ENCODE measurements around the gene KDM5A. TPM values are rescaled to one million over a fixed set of nuclear protein-coding genes. Genes with fewer than 3 reads are reported as not detected.

Gene KDM5A
- polyA plus RNA-seq, 3 donors = 42.0 to 47.1 (median 43.3) TPM

DNA sequence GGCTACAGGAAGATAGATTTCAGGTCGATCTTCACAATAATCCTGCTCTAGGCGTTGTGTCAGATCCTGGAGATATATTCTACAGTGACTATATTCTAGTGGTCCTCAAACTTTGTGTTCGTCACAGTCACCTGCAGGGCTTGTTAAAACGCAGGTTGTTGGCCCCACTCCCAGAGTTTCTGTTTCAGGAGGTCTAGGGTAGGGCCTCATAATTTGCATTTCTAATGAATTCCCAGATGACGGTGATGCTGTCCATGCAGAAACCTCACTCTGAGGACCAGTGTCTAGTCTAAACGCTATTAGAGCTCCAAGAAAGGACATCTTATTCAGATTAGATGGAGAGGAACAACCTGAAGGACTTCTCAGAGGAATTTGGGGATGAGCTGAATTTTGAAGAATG, 113.3 kb downstream of the KDM5A start:
- DNase-seq = no peak

DNA sequence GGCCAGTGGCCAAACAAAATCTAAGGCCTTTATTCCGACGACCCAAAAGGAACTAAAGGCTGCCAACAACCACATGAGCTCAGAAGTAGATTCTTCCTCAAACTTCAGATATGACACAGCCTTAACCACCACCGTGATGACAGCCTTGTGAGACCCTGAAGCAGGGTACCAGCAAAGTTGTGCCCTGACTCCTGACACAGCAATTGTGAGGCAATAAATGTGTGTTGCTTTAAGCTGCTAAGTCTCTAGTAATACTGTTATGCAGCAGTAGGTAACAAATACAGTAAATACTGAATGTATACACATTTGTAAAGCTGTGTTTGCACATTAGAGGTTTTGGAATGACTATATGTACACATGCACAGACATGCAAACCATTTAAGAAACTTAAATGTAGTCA, 115.7 kb downstream of the KDM5A start:
- DNase-seq = no peak

DNA sequence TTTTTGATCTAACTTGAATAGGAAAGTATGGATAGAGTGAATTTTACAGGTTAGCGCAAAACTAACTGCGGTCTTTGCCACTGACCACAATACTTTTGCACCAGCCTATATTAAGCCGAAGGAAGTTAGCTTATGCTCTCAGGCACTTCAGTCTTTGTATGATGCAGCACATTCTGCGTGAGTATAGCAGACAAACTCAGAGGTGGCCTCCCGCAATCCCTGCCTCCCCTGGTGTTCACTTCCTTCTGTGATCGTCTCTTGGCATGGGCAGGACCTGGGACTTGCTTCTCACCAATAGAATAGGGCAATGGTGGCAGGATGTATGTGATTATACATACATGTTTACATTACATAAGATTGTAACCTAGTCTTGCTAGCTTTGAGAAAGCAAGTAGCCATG, 116.2 kb downstream of the KDM5A start:
- no peak for DNase-seq

DNA sequence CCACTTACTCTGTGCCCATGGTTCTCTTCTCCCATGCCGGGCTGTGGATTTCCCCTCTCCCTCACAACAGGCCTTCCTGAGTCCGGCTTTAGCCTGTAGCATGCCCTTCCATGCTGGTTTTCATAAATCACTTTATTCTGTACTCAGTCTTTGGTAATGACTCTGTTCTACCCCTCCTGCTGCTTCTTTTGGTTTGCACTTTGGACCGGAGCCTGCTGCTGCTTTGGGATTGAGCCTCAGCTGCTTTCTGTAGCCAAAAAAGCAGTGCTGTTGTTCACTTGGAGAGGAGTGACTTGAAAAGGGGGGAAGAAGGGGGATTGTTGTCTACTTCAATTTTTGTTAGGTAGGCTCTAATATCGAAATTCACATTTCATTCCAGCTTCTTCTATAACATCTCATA, 118.0 kb downstream of the KDM5A start:
- no peak for DNase-seq

DNA sequence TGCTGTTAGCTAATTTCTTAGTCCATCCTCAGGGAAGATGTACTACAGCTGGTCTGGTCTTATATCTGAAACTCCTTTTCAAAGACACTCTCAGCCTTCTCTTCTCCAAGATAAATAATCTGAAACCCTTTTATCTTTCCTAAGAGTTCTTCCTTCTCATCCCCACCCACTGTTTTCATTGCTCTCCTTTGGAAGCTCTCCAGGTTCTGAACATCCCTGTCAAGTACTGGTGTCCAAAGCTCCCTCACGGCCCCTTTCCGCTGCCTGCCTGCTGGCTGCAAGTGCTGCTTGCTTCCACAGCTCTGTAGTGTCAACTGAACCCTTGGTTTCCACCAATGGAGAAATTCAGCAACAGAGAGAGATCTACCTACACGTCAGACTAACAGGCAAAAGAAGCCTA, 119.9 kb downstream of the KDM5A start:
- DNase-seq = peak; percentile 47

DNA sequence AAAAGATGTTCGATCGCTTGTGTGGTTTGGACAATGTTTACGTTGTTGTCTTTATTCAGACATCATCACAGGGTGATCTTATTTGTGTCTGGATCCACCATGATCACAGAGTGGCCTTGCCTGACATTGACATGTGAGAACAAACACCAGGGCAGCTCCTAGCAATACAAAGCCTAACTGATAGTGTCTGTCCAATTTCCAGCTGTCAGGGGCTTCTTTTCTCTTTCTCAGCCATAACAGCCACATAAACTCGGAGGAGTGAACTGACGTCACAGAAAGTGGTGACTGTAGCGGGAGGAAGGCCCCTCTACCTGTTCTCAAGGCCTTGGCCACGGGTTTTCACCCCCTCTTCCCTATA, 120.7 kb downstream of the KDM5A start:
- DNase-seq = no peak

DNA sequence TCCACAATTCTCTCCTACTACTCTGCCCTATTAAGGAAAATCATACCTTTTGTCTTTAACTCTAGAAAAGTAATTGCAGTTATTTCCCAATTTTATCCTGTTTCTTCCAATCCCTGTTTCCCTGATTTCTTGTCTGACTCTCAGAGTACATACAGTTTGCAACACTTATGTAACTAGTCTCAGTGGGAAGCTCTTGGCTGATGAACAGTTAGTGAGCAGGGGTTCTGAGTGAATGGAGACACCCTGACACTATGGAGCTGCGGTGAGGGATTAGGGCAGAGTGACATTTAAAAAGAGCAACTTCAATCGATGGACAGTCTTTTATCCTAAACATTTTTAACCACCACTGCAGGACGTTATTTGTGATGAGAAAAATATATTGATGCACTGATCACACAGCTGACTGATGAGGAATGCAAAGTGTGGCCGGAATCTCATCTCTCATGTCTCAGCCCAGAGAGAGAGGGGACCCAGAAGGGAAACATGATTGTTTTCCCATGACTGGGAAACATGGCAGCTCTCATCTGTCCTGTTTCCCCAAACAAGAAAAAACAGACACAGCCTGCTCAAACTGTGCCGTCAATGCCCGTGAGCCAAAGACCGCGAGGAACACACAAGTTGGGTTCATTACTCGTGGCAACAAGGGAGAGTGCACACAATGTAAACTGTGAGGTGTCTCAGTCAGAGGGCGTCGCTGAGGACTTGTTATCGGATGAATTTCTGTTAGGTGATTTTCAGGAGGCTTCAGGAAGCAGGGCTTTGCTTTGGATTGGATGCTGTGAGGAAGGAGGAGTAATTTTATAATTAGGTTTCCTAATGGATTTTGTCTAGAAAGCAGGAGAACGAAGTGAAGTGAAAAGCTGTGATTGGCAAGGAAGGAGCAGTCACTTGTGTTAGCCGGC, 121.3 kb downstream of the KDM5A start:
- no peak for DNase-seq

DNA sequence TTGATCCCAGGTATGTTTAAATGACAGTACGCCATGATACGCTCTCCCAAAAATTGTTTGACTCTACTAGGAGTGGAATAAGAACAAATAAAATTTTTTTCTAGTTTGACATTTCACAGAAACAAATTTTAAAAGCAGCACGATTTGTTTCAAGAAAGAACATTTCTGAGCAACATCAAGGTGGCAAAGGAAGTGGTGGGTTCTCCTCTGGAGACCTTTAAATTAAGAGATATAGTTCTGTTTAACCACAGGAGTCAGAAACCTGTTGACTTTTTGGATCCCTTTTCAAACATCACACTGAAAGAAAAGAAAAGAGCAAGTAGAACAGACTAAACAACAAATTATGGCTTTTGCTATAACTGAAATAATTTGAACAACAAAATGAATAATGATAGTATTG, 124.0 kb downstream of the KDM5A start:
- DNase-seq = no peak

DNA sequence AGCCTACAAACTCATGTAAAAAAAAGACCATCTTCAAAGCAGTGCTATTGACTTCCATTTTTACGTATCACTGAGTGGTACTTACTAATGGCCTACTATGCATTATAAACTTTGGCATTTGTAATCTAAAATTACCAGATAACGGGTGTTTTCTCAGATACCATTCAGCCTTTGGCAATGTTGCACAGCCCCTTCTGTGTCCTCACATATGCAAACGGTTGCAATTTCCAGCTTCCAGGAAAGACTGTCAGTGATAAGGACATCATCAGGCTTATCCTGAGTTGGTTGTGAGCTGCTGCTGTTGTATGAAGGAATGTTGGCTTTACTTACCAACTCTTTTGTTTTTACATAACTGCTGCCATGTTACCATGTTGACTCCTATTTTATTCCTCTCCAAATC, 124.9 kb downstream of the KDM5A start:
- DNase-seq = no peak

DNA sequence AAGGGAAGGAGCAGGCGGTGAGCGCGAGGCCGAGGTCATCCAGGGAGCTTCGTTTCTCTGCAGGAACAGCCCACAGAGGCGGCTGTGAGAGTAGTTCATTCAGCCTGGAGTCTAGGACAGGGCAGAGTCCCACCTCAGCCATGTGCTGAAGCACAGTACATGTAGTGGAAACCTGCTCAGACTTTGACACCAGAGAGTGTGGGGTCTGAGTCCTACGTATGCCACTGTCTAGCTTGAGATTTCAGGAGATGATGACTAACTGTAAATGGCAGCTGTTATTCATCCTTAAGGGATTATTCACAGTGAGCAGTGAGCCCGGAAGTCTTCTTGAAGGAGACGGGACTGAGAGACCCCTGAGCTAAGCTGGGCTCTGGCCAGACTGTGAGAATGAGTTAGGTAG, 125.5 kb downstream of the KDM5A start:
- no peak for DNase-seq

DNA sequence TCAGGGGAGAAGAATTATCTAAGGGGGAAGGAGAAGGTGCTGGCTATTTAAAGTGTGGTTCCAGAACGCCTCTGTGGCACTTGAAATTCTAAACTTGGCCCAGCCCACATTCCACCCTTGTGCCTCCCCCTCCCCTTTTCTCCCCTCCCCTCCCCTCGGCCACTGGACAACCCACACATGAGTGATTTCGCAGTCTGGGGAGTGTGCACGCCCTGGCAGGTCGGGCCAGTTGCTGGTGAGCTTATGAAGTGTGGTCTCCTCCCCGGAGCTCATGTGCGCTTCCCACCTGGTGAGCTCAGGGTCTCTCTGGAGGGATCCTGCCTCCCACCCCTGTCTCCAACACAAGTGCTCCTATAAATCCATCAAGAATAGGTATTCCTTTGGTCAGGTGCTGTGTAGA, 126.3 kb downstream of the KDM5A start, which contains the start of gene SLC6A13:
SLC6A13 (minus strand) TSS at position 20 of the 400 bp plus-strand sequence. CDS start 2,784 bp downstream, outside the sequence.
- peak; percentile 84 for DNase-seq

DNA sequence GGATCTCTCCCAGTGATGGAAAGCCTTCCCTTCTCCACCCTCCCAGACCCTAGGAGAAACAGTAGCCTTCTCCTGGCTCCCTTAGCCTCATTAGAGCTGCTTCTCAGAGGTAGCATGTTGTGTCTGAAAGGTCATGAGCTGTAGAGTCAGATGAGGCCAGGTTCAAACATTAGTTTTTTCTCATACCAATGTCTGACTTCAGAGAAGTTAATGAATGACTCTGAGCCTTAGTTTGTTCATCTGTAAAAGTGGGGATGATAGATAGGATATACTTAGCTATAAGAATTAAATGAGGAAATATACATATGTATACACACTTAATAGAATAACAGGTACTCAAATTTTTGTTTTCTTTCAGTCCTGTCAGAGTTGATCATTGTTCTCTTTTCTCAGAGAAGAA, 127.0 kb downstream of the KDM5A start:
- DNase-seq = no peak

DNA sequence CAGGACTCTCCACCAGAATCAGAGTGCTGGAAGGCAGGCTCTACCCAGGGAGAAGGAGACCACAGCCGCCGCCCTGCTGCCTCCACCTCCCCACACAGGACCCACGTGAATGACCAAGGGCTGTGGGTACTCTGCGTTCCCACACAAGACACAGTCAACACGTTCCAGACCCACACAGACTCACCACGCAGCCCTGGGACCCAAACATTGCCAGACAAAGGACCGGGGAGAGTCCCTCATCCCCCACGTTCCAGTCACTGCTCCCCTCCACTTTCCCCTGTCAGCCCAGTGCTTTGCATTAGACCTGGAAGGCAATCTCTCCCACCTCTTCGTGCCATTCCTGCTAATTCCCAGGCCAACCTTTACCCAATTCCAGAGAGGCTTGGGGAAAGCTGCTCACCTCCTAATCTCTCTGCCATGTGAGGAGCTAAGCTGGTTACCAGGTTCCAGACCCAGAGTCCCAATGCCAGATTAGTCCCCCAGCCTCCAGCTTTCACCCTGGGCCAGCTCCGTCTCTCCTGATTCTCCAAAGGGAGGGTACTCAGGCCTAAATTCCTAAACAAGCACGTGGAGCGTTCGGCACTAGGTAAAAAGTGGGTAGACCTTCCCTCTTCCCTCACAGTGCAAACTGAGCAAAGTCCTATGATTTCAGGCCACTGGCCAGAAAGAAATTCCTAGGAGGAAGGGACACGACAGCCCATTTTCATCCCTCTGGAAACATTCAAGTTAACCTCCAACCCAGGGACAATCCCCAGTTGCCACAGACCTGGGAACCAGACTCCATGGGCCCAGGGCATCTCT, 131.4 kb downstream of the KDM5A start:
- DNase-seq = no peak

DNA sequence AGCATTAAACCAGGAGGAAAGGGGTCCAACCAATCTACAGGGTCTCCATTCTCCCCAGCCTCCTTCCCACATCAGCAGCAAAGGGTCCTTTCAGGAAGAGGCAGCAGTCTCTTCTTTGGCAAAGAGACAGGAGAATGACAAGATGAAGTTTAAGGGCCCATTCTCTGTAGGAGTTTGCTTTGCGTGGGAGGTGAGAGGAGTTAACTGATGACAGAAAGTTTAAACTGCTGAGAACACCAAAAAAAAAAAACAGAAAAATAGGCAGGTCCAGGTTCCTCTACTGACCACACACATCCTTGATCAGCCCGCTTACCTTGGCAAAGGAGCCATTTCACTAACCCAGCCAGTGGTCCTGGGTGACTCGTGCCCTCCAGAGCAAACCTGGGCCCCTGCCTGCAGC, 132.2 kb downstream of the KDM5A start:
- DNase-seq = no peak

DNA sequence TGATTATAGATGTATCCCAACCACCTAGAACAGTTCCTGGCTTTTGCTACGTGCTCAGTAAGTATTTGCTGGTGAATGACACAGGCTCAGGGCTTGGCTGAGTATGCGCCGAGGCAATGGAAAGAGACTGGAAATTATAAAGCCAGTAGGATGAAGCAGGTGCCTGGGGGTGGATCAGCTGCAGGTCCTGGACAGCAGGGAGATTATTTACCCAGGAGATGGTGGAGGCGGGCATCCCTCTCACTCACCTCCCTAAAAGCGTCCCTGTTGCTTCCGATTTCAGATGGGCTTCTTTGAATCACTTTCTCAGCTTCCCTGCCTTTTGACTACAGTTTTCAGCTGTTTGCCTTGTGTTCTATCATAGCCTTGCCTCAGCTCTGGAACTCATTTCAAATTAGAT, 132.9 kb downstream of the KDM5A start:
- DNase-seq = no peak

DNA sequence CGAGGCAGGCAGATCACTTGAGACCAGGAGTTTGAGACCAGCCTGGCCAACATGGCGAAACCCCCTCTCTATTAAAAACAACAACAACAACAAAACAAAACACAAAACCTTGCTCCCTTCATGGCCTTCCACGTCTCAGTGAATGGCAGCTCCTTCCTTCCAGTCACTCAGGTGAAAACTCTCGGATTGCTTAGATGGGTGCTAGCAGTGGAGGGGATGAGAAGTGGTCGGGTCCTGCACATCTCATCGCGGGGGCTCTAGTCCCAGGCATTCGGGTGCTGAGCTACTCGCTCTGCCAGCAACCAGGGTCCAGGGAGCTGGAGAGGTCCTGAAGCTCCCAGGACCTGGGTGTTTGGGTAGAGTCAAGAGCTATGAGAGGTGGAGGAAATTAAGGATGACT, 134.2 kb downstream of the KDM5A start:
- no peak for DNase-seq

DNA sequence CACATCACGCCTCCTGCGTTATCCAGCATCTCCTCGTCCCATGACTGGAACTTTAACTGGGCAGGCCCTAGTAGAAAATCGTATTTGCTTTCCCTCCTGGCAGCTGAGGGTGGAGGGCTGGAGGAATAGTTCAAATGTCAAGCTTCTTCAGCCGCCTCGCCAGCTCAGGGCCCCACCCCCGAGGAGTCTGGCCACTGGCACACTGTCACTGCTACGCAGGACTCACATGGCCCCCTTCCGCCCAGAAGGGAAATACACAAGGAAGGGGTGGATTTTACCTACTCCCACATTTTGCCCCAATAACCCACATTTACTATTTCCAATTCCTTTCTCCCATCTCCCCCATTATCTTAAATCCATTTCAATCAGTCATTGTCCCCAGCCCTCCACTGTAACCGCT, 135.1 kb downstream of the KDM5A start:
- DNase-seq = no peak

DNA sequence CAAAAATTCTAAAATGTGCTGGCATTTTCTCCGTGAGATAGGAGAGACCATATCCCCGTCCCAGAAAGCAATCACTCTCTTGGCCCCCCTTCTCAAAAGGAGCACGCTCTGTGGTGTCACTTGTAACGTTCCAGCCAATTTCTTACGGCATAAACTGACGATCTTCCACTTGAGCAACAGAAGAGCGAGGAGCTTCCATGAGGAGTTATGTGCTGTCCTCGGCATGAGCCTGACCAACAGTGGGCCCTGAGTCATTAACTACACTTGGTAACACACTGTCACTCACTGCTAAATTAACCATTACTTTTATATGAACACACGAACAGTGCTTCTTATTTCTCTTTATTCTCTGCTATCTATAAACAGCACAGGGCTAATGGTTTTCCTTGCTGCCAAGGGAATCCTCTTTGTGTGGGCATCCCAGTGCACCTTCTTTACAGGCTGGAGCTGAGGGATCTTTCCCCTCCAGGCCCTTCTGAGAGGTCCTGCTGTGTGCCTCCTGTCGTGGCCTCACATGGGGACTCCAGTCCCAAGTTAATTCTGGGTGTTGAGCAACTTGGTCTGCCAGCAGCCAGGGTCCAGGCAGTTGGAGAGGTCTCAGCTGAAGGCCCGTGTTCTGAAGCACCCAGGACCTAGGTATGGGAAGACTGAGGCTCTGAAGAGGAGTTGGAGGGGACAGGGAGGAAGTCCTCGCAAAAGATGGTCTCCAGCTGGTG, 135.8 kb downstream of the KDM5A start:
- no peak for DNase-seq

DNA sequence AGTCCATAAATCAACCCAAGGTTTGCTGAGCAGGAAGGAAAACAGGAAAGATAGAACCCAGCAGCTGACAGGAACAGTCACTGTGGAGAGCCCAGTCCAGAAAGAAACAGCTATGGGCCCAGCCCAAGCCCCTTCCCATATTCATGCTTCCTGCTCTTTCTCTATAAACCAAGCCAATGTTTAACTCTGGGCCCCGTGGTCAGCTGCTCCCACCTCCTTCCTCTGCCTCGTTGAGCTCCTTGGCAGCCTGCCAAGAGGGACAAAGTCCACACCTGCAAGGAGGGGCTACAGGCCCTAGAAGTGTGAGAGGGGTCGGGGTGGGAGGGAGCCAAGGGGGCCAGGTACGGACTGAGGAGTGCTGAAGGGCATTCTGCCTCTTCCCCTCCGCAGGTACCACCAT, 136.5 kb downstream of the KDM5A start:
- peak; percentile 84 for DNase-seq

DNA sequence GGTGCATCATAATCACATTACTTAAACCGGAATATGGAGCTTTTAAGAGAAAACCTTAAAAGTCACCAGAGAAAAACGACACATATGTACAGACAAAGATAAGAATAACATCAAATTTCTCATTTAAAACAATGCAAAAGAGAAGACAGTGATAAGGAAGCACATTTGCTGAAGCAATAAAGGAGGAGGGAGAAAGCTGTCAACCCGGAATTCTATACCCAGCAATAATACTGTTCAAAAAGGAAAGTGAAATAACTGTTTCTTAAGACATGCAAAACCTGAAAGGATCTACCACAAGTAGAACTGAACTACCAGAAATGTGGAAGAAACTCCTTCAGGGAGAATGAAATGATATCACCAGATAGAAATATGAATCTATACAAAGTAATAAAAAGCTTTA, 141.8 kb downstream of the KDM5A start:
- DNase-seq = no peak

DNA sequence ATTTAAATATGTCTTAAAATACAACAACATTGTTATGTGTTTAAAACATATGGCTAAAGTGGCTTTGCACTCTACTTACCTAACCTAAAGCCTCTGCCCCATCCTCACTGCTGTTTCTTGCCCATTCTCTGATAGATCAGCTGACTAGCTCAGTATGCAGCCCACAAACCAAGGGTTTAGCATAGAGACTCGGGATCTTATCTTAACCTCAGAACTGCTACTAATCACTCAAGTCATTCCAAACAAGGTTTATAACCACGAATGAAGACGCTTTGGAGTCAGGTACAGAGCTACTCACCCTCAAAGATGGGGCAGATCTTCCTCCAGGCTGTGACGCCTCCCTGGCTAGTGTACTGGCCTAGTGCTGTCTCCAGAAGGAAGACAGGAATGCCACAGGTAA, 145.7 kb downstream of the KDM5A start:
- no peak for DNase-seq

DNA sequence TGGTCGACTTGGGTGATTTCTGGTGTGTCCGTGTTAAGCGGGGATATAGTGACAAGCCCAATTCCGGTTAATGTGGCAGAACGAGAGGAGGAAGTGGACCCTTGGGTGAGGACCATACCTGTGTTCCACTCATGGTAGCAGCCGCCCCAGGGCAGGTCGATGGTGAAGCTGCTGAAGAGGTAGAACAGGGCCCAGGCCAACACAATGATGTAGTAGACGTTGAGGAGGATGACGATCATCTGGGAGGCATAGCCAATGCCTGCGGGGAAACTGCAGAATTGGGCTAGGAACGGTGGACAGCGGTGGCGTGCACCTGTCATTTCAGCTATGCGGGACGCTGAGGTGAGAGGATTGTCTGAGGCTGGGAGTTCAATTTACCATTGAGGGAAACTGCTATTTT, 146.6 kb downstream of the KDM5A start:
- DNase-seq = no peak

DNA sequence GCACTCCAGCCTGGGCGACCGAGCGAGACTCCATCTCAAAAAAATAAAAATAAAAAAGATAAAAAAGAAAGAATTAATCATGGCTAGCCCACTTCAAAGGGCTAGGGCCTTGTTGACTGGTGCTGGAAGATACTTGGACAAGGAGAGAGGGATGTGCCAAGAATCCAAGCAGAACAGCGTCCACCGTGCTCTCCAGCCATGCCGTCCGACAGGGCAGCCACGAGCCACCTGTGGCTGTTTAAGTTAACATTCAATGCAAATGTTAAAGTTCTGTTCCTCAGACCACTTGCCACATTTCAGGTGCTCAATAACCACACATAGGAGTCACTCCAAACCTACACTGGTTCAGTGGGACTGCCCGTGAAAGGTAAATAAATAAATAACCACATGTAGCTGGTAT, 147.9 kb downstream of the KDM5A start:
- no peak for DNase-seq

Measured in renal pelvis (tissue), 4 donors.